Measurements from ENCODE around the gene DLEC1.
A peak's percentile ranks its signal among the peaks of the same experiment; 100 is the strongest.

GRCh38 chr3:38137615-38138348 is 98.8 kb downstream of the DLEC1 start:
- no peak for TF ChIP-seq NONO (IDR thresholded peaks at IDR 0.05; ENCODE audit: low read depth in 2 of 2, low read length in 1 of 2)
- TF ChIP-seq GTF2B (IDR thresholded peaks at IDR 0.05; ENCODE audit: extremely low read depth, insufficient read length): no peak
- no peak for TF ChIP-seq CREM (IDR thresholded peaks at IDR 0.05; ENCODE audit: low read depth)
- TF ChIP-seq RBBP5 (IDR thresholded peaks at IDR 0.05; ENCODE audit: borderline replicate concordance, insufficient read depth, low read length, poor library complexity, severe bottlenecking): peak; percentile 8
- TF ChIP-seq FOSL1 (tag; conservative IDR thresholded peaks at IDR 0.05): no peak
- TF ChIP-seq SIN3B (IDR thresholded peaks at IDR 0.05; ENCODE audit: low read depth): no peak
- no peak for TF ChIP-seq EZH2 (IDR thresholded peaks at IDR 0.05; ENCODE audit: borderline replicate concordance, low read depth, low read length)
- TF ChIP-seq RFX5 (IDR thresholded peaks at IDR 0.05; ENCODE audit: low read depth, low read length): no peak
- no peak for TF ChIP-seq BMI1 (IDR thresholded peaks at IDR 0.05; ENCODE audit: low read length)
- TF ChIP-seq CTCF (IDR thresholded peaks at IDR 0.05 in 2 of 3, conservative IDR thresholded peaks at IDR 0.05 in 1 of 3; ENCODE audit: insufficient read depth in 2 of 3, low read depth in 1 of 3, low read length in 3 of 3): peak in 2 of 3 experiments; percentile 3 to 32; a peak in 1 of 6 replicates
- no peak for TF ChIP-seq SIRT6 (IDR thresholded peaks at IDR 0.05; ENCODE audit: low read depth, low read length)
- 0 out of 2 replicates have a peak, but pooled peaks have one; percentile 64 for TF ChIP-seq ZNF263 (CRISPR knock-in tag; IDR thresholded peaks at IDR 0.05; ENCODE audit: borderline replicate concordance)
- TF ChIP-seq RAD21 (CRISPR knock-in tag; conservative IDR thresholded peaks at IDR 0.05 in 1 of 2, IDR thresholded peaks at IDR 0.05 in 1 of 2): no peak
- 0 out of 2 replicates have a peak, but pooled peaks have one; percentile 9 for TF ChIP-seq MAX (CRISPR knock-in tag; IDR thresholded peaks at IDR 0.05)
